RCC 7860 (cell line): ENCODE results near the gene THSD7A.
A peak's percentile ranks its signal among the peaks of the same experiment; 100 is the strongest.
"Not testable (repeated sequence)": the region's sequence is repeated elsewhere in the genome, so short reads cannot be mapped to it uniquely, and the experiment has no call there.

Experiments
- DNase-seq: peaks from one replicate; pipeline ENCODE4 v3.0.0-alpha.2; 2015; ENCODE audit warnings: low spot score
- FAIRE-seq: peaks from 2 replicates; lab custom pipeline; 2012; peaks lifted over from hg19 to GRCh38; lab: Jason Lieb, UNC

THSD7A gene

GRCh38 chr7:11473807-11474424, 358.1 kb downstream of the THSD7A start:
- DNase-seq (no peak), FAIRE-seq (no peak)

GRCh38 chr7:11473220-11473619, 358.8 kb downstream of the THSD7A start:
- FAIRE-seq, result no peak
- no peak for DNase-seq

DNA sequence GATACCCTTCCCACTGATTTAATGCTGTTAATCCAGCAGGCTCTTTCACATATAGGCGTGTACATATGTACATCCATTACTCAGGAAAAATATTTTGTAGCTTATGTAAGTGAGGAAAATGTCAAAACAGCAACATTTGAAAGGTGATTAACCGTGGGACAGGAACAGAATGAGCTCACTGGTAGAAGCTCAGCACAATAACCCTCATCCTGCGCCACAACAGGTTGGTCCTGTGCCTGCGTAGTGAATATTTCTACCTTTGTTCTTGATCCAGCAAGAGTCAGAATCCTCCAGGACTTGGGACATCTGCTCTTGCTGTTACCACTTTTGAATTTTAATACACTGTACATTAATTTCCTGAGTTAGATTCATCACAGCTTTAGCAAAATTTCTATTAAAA, 359.4 kb downstream of the THSD7A start:
- no peak for FAIRE-seq
- DNase-seq, result no peak

DNA sequence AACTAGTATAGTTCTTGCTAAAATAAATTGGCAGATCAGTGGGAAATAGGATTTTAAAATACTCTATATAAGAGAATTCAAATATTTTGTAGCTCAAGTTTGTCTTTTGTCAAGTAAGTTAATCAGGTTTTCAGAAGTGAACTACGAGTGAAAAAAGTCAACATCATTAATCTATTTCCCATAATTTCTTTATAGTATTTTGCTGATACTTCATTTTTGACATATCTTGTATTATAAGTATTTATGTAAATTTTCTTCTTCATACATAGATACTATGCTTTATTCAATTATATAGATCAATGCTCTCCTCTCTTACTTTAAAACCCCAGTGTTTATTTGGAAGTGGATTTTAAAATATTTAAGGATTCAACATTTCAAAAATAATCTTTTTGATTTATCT, 360.7 kb downstream of the THSD7A start:
- DNase-seq (no peak), FAIRE-seq (peak; percentile 29)

DNA sequence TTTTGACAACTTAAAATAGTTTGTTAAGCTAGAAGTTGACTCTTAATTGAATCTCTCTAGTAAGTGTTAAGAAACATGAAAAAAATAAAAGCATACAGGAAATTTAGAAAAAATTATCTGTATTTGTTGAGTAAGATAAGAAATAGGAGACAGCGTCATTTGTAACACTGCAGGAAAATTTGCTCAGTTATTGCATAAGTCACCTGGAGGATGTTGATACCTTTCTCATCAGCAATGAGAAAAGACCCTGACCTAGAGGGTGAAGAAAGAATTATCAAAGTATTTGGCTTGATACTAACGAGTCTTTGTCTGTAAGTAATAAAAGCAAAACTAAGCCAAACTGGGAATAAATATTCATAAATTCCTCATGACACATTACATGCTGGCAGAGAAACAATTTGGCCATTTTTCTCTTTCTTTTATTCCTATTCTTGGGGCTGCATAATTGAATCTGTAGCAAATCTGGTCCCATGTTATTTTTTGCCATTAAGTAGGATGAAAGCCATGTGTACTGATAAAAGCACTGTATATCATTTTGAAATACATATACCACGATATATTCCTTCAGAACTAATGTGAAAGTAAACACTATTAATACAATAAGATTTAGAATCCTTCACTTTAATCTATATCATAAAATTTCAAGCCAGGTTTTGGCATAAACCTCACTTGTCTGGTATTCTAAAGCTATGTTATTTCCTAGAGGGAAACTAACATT, 362.8 kb downstream of the THSD7A start:
- DNase-seq (no peak), FAIRE-seq (no peak)

GRCh38 chr7:11466517-11467105, 365.4 kb downstream of the THSD7A start:
- no peak for DNase-seq
- no peak for FAIRE-seq

- DNase-seq (no peak), FAIRE-seq (no peak)
Observed at GRCh38 chr7:11464624-11465023, 367.4 kb downstream of the THSD7A start.

DNA sequence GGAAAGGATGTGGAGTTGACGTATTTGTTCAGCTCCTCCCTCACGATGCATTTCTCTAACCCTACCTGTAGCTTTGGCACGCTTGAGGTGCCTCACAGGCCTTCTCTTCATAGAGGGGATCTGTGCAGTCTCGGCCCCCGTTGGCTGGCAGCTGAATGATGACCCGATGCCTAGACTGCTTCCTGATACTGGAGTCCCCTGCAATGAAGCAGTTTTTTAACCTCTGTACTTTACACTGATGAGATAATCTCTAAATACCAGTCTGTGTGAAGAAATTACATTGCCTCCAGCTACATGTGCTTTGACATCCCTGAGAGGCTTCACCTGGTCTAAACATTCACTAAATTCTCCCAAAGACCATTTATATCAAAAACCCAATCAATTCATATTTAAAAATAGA, 370.1 kb downstream of the THSD7A start:
- no peak for FAIRE-seq

DNA sequence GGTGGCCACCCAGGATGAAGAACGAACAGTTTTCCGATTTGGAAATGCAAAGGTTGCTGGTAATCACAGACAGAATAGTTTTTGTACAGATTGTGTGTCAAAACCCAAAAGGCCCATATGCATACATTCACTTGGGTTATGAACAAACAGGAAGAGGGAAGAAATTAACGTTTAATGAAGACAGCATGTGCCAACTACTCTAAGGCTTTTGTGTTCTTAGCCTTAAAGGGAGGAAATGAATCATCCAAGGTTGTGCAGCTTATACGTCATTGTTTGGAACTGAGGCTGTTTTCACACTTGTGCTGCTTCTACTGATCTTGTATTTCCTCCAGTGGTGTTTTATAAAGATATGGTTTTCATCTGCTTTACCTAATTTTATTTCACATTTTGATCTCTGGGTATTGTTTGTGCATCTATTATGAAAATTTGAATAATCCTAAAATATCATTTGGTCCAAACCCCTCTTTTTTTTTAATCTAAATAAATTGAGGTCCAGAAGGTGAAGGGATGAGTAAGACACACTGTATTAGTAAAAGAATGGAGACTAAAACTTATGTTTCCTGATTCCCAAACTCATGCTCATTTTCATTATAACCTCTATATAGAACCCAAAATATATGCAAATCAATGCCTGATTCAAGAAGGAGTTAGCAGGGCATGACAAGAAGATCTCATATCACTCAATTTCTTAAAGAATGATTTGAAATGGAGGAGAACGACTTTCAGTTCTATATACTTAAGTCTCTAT, 373.1 kb downstream of the THSD7A start:
- FAIRE-seq (no peak), DNase-seq (peak; percentile 13)

More for the DNA sequence above, 370.1 kb downstream of the THSD7A start:
- DNase-seq, result no peak

GRCh38 chr7:11457419-11457818, 374.6 kb downstream of the THSD7A start:
- FAIRE-seq, result no peak
- no peak for DNase-seq

GRCh38 chr7:11456574-11456973, 375.4 kb downstream of the THSD7A start:
- DNase-seq, result no peak

GRCh38 chr7:11452476-11452875, 379.5 kb downstream of the THSD7A start:
- FAIRE-seq, result no peak

More at GRCh38 chr7:11456574-11456973, 375.4 kb downstream of the THSD7A start:
- no peak for FAIRE-seq

DNA sequence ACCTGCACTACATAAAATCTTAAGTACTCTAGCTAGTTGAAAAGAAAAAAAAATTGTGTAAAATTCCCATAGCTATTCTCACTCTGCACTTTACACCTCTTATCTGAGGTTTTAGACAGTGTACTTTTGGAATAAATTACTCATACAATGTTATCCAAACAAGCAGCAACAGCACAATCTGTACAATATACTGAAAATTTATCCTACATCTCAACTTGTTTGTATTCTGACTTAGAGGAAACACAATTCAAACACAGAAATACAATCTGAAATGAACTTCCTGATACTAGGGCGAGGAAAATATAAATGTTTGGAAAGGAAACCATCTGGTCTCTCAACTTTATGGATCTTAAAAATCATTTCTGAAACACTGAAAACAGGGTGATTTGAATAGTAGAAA, 381.7 kb downstream of the THSD7A start:
- FAIRE-seq (no peak), DNase-seq (no peak)

More at GRCh38 chr7:11452476-11452875, 379.5 kb downstream of the THSD7A start:
- no peak for DNase-seq

GRCh38 chr7:11449316-11449715, 382.7 kb downstream of the THSD7A start:
- no peak for FAIRE-seq

DNA sequence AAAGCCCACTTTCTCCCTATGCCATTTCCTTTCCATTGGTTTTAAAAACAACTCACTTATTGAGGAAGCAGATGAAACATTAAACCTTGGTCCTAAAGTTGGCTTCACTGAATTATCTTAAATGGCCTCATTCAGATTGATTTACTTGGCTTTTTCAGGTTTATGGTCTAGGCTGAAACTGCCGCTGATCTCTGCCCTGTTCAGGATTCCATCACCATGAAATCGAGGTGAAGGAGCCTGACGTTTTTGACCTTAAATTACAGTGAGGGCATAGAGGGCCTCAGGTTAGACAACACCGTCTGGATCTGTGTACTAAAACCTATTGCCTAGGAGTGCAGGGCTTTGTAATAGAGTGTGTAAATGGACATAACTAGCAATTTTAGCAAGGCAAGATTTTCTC, 383.7 kb downstream of the THSD7A start:
- DNase-seq, result no peak

More at GRCh38 chr7:11449316-11449715, 382.7 kb downstream of the THSD7A start:
- no peak for DNase-seq

GRCh38 chr7:11447106-11447505, 384.9 kb downstream of the THSD7A start:
- FAIRE-seq, result no peak

More for the DNA sequence above, 383.7 kb downstream of the THSD7A start:
- no peak for FAIRE-seq

GRCh38 chr7:11443934-11444333, 388.1 kb downstream of the THSD7A start:
- not testable (repeated sequence) for FAIRE-seq, DNase-seq

More at GRCh38 chr7:11447106-11447505, 384.9 kb downstream of the THSD7A start:
- DNase-seq, result no peak

GRCh38 chr7:11437994-11438393, 394.0 kb downstream of the THSD7A start:
- DNase-seq (no peak), FAIRE-seq (no peak)

GRCh38 chr7:11436773-11437524, 395.0 kb downstream of the THSD7A start:
- FAIRE-seq, result peak; percentile 18

DNA sequence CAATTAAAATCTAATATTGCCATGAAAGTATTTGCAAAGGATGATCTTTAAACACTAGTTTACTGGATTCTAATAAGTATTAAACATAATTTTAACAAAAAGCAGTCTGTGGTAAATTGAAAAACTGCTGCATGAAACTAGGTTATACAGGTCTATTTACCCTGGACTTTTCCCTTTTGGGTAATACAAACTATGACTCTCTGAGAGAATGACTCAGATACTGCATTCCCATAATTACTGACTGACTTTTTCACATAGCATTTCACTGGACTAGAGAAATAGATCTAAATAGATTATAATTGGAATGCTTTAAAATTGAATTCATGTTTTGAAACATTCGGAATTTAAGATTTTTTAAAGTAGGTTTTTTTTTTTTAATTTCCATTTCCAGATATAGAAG, 395.7 kb downstream of the THSD7A start:
- DNase-seq, result no peak
- FAIRE-seq, result no peak

More at GRCh38 chr7:11436773-11437524, 395.0 kb downstream of the THSD7A start:
- no peak for DNase-seq
